Measurements from ENCODE around the gene FAM221B.
A peak's percentile ranks its signal among the peaks of the same experiment; 100 is the strongest.

FAM221B gene

GRCh38 chr9:35818341-35818740 lies 10.2 kb downstream of the FAM221B start:
- H2AFZ ChIP-seq (ENCODE audit: low read length, unreplicated experiment) = no peak overlapping the region
- peaks cover 9% of the 10 kb centered on the region for H3K4me1 ChIP-seq (ENCODE audit: control insufficient read depth, insufficient read depth, low read length, unreplicated experiment)
- H3K4me3 ChIP-seq (ENCODE audit: low read depth, low read length) = no peak overlapping the region
- H3K27me3 ChIP-seq (ENCODE audit: insufficient read depth, low read length) = no peaks in the 10 kb centered on the region
- H3K79me2 ChIP-seq (ENCODE audit: control insufficient read depth, insufficient read depth, low read length, unreplicated experiment) = no peaks in the 10 kb centered on the region
- H3K36me3 ChIP-seq (ENCODE audit: insufficient read depth, low read length) = no peaks in the 10 kb centered on the region
- no peak overlapping the region for H3K27ac ChIP-seq (ENCODE audit: low read depth, low read length)

- Histone ChIP-seq H3K36me3 (ENCODE audit: insufficient read depth, low read length) (no peaks in the 10 kb centered on the region), H3K4me1 (ENCODE audit: control insufficient read depth, insufficient read depth, low read length, unreplicated experiment) (peaks cover 9% of the 10 kb centered on the region), H3K27me3 (ENCODE audit: insufficient read depth, low read length) (no peaks in the 10 kb centered on the region), H3K79me2 (ENCODE audit: control insufficient read depth, insufficient read depth, low read length, unreplicated experiment) (no peaks in the 10 kb centered on the region), H3K4me3 (ENCODE audit: low read depth, low read length) (no peak overlapping the region), H3K27ac (ENCODE audit: low read depth, low read length) (no peak overlapping the region), H2AFZ (ENCODE audit: low read length, unreplicated experiment) (no peak overlapping the region)
These were observed 11.8 kb downstream of the FAM221B start for GRCh38 chr9:35816708-35817107.

GRCh38 chr9:35814841-35815543 lies 13.5 kb downstream of the FAM221B start, which contains the start of gene HINT2:
HINT2 (minus strand) TSS chr9:35815042; CDS start chr9:35814979, 63 bp downstream.
- H2AFZ ChIP-seq (ENCODE audit: low read length, unreplicated experiment) = peak within 1 kb of the TSS; percentile 96
- H3K4me1 ChIP-seq (ENCODE audit: control insufficient read depth, insufficient read depth, low read length, unreplicated experiment) = peaks cover 9% of the 10 kb centered on the region

GRCh38 chr9:35814106-35814840 lies 14.3 kb downstream of the FAM221B start:
- Histone ChIP-seq H3K27me3 (ENCODE audit: insufficient read depth, low read length) (no peaks in the 10 kb centered on the region), H2AFZ (ENCODE audit: low read length, unreplicated experiment) (peak overlapping the region; percentile 55), H3K27ac (ENCODE audit: low read depth, low read length) (peak overlapping the region; percentile 63), H3K4me1 (ENCODE audit: control insufficient read depth, insufficient read depth, low read length, unreplicated experiment) (peaks cover 9% of the 10 kb centered on the region), H3K79me2 (ENCODE audit: control insufficient read depth, insufficient read depth, low read length, unreplicated experiment) (no peaks in the 10 kb centered on the region), H3K36me3 (ENCODE audit: insufficient read depth, low read length) (no peaks in the 10 kb centered on the region), H3K4me3 (ENCODE audit: low read depth, low read length) (peak overlapping the region; percentile 91)

More at GRCh38 chr9:35814841-35815543, 13.5 kb downstream of the FAM221B start, which contains the start of gene HINT2:
- H3K27me3 ChIP-seq (ENCODE audit: insufficient read depth, low read length) = no peaks in the 10 kb centered on the region
- no peaks in the 10 kb centered on the region for H3K79me2 ChIP-seq (ENCODE audit: control insufficient read depth, insufficient read depth, low read length, unreplicated experiment)
- peak within 1 kb of the TSS; percentile 91 for H3K4me3 ChIP-seq (ENCODE audit: low read depth, low read length)
- H3K27ac ChIP-seq (ENCODE audit: low read depth, low read length) = peak within 1 kb of the TSS; percentile 63
- no peaks in the 10 kb centered on the region for H3K36me3 ChIP-seq (ENCODE audit: insufficient read depth, low read length)

GRCh38 chr9:35813434-35814105 lies 15.0 kb downstream of the FAM221B start:
- H2AFZ ChIP-seq (ENCODE audit: low read length, unreplicated experiment) = no peak overlapping the region
- H3K36me3 ChIP-seq (ENCODE audit: insufficient read depth, low read length) = no peaks in the 10 kb centered on the region
- peaks cover 9% of the 10 kb centered on the region for H3K4me1 ChIP-seq (ENCODE audit: control insufficient read depth, insufficient read depth, low read length, unreplicated experiment)
- no peaks in the 10 kb centered on the region for H3K79me2 ChIP-seq (ENCODE audit: control insufficient read depth, insufficient read depth, low read length, unreplicated experiment)
- H3K27ac ChIP-seq (ENCODE audit: low read depth, low read length) = peak overlapping the region; percentile 63
- no peaks in the 10 kb centered on the region for H3K27me3 ChIP-seq (ENCODE audit: insufficient read depth, low read length)
- peak overlapping the region; percentile 91 for H3K4me3 ChIP-seq (ENCODE audit: low read depth, low read length)

- Histone ChIP-seq H3K36me3 (ENCODE audit: insufficient read depth, low read length) (peaks cover 4% of the 10 kb centered on the region; the same call in 1 of the 2 replicates), H3K79me2 (ENCODE audit: control insufficient read depth, insufficient read depth, low read length, unreplicated experiment) (no peaks in the 10 kb centered on the region), H3K27me3 (ENCODE audit: insufficient read depth, low read length) (no peaks in the 10 kb centered on the region), H3K27ac (ENCODE audit: low read depth, low read length) (peak within 1 kb of the TSS; percentile 24), H3K4me1 (ENCODE audit: control insufficient read depth, insufficient read depth, low read length, unreplicated experiment) (peaks cover 9% of the 10 kb centered on the region), H2AFZ (ENCODE audit: low read length, unreplicated experiment) (peak within 1 kb of the TSS; percentile 64), H3K4me3 (ENCODE audit: low read depth, low read length) (peak within 1 kb of the TSS; percentile 80)
These were observed 16.4 kb downstream of the FAM221B start, which contains the start of gene SPAG8 for GRCh38 chr9:35812025-35812602. SPAG8 (minus strand) TSS chr9:35812262; CDS start chr9:35812147, 115 bp downstream.

- Histone ChIP-seq H3K27me3 (ENCODE audit: insufficient read depth, low read length) (no peaks in the 10 kb centered on the region), H3K4me1 (ENCODE audit: control insufficient read depth, insufficient read depth, low read length, unreplicated experiment) (peaks cover 9% of the 10 kb centered on the region), H3K79me2 (ENCODE audit: control insufficient read depth, insufficient read depth, low read length, unreplicated experiment) (no peaks in the 10 kb centered on the region), H3K4me3 (ENCODE audit: low read depth, low read length) (peak overlapping the region; percentile 80), H2AFZ (ENCODE audit: low read length, unreplicated experiment) (peak overlapping the region; percentile 47), H3K27ac (ENCODE audit: low read depth, low read length) (peak overlapping the region; percentile 24), H3K36me3 (ENCODE audit: insufficient read depth, low read length) (peaks cover 4% of the 10 kb centered on the region; the same call in 1 of the 2 replicates)
These were observed 17.0 kb downstream of the FAM221B start for GRCh38 chr9:35811381-35812024.

- Histone ChIP-seq H3K27ac (ENCODE audit: low read depth, low read length) (no peak overlapping the region), H3K36me3 (ENCODE audit: insufficient read depth, low read length) (peaks cover 4% of the 10 kb centered on the region; the same call in 1 of the 2 replicates), H2AFZ (ENCODE audit: low read length, unreplicated experiment) (no peak overlapping the region), H3K4me1 (ENCODE audit: control insufficient read depth, insufficient read depth, low read length, unreplicated experiment) (peaks cover 9% of the 10 kb centered on the region), H3K27me3 (ENCODE audit: insufficient read depth, low read length) (no peaks in the 10 kb centered on the region), H3K4me3 (ENCODE audit: low read depth, low read length) (no peak overlapping the region), H3K79me2 (ENCODE audit: control insufficient read depth, insufficient read depth, low read length, unreplicated experiment) (no peaks in the 10 kb centered on the region)
These were observed 18.4 kb downstream of the FAM221B start for GRCh38 chr9:35810122-35810521.

- Histone ChIP-seq H2AFZ (ENCODE audit: low read length, unreplicated experiment) (no peak overlapping the region), H3K27me3 (ENCODE audit: insufficient read depth, low read length) (no peaks in the 10 kb centered on the region), H3K4me3 (ENCODE audit: low read depth, low read length) (no peak overlapping the region), H3K36me3 (ENCODE audit: insufficient read depth, low read length) (peaks cover 6% of the 10 kb centered on the region), H3K4me1 (ENCODE audit: control insufficient read depth, insufficient read depth, low read length, unreplicated experiment) (no peaks in the 10 kb centered on the region), H3K79me2 (ENCODE audit: control insufficient read depth, insufficient read depth, low read length, unreplicated experiment) (no peaks in the 10 kb centered on the region), H3K27ac (ENCODE audit: low read depth, low read length) (no peak overlapping the region)
These were observed 20.1 kb downstream of the FAM221B start for GRCh38 chr9:35808433-35808832.

- H3K4me1 ChIP-seq (ENCODE audit: control insufficient read depth, insufficient read depth, low read length, unreplicated experiment) = no peaks in the 10 kb centered on the region
These were observed 22.4 kb downstream of the FAM221B start for GRCh38 chr9:35806101-35806500.

More at GRCh38 chr9:35806101-35806500, 22.4 kb downstream of the FAM221B start:
- Histone ChIP-seq H3K27me3 (ENCODE audit: insufficient read depth, low read length) (no peaks in the 10 kb centered on the region), H3K36me3 (ENCODE audit: insufficient read depth, low read length) (peaks cover 7% of the 10 kb centered on the region), H2AFZ (ENCODE audit: low read length, unreplicated experiment) (no peak overlapping the region), H3K27ac (ENCODE audit: low read depth, low read length) (no peak overlapping the region), H3K4me3 (ENCODE audit: low read depth, low read length) (no peak overlapping the region), H3K79me2 (ENCODE audit: control insufficient read depth, insufficient read depth, low read length, unreplicated experiment) (no peaks in the 10 kb centered on the region)

Data from ACC112 (cell line).